WI38 (cell line): ENCODE results near the gene RRBP1.

Experiments used
- H3K4me3 ChIP-seq: 2 replicates; pipeline ENCODE4 v1.5.1; 2011; ENCODE audit warnings: low read depth, mild to moderate bottlenecking, control low read depth, low read length
- TF ChIP-seq, protein P1 (sequence below): IDR thresholded peaks from 2 replicates; pipeline ENCODE4 v1.5.1; 2012; ENCODE audit warnings: low read depth, mild to moderate bottlenecking, control low read depth, low read length

The RRBP1 gene

GRCh38 chr20:17680836-17681725, 961 bp downstream of the RRBP1 start:
- H3K4me3 ChIP-seq, result peak overlapping the region; percentile 73
- TF ChIP-seq, protein P1, sequence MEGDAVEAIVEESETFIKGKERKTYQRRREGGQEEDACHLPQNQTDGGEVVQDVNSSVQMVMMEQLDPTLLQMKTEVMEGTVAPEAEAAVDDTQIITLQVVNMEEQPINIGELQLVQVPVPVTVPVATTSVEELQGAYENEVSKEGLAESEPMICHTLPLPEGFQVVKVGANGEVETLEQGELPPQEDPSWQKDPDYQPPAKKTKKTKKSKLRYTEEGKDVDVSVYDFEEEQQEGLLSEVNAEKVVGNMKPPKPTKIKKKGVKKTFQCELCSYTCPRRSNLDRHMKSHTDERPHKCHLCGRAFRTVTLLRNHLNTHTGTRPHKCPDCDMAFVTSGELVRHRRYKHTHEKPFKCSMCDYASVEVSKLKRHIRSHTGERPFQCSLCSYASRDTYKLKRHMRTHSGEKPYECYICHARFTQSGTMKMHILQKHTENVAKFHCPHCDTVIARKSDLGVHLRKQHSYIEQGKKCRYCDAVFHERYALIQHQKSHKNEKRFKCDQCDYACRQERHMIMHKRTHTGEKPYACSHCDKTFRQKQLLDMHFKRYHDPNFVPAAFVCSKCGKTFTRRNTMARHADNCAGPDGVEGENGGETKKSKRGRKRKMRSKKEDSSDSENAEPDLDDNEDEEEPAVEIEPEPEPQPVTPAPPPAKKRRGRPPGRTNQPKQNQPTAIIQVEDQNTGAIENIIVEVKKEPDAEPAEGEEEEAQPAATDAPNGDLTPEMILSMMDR, result peak; percentile 16; the same call in 1 of the 2 replicates

- TF ChIP-seq, protein P1, result no peak
Measured at GRCh38 chr20:17679941-17680835, 1.9 kb downstream of the RRBP1 start.

GRCh38 chr20:17678886-17679285, 3.2 kb downstream of the RRBP1 start:
- no peak overlapping the region for H3K4me3 ChIP-seq
- TF ChIP-seq, protein P1, result no peak

More at GRCh38 chr20:17679941-17680835, 1.9 kb downstream of the RRBP1 start:
- H3K4me3 ChIP-seq, result peak overlapping the region; percentile 73

GRCh38 chr20:17678295-17678694, 3.7 kb downstream of the RRBP1 start:
- TF ChIP-seq, protein P1, result no peak
- H3K4me3 ChIP-seq, result no peak overlapping the region

DNA sequence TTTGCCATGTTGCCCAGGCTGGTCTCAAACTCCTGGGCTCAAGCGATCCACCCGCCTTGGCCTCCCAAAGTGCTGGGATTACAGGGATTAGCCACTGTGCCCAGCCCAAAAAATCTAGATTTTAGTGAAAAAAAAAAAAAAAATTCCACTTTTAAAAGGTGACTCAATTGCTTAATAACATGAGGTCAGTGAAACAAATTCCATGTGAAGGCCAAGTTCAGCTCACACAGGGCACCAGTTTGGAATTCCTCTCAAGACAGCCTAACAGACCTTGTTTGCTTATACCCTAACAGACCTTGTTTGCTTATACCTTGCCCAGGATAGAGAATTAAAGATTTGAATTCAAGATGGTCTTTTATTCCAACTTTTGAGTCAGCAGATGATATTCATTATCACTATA, 5.1 kb downstream of the RRBP1 start:
- TF ChIP-seq, protein P1, result no peak
- no peak overlapping the region for H3K4me3 ChIP-seq

GRCh38 chr20:17676378-17676759, 5.7 kb downstream of the RRBP1 start:
- TF ChIP-seq, protein P1, result no peak

More at GRCh38 chr20:17676378-17676759, 5.7 kb downstream of the RRBP1 start:
- no peak overlapping the region for H3K4me3 ChIP-seq
